ENCODE results near the gene RPTOR. TPM values are rescaled to one million over a fixed set of nuclear protein-coding genes. Genes with fewer than 3 reads are reported as not detected.

The RPTOR gene
- total RNA-seq, 4 donors from 2014 or later: 34.1 to 65.8 (median 43.6) TPM

- Histone ChIP-seq H3K4me1 (peaks cover 0 to 9% (median 7%) of the 10 kb centered on the region in 4 donors), H3K36me3 (no peaks in the 10 kb centered on the region), H3K27ac (replicated peaks in 1 of 4) (no peak overlapping the region), H3K27me3 (no peaks in the 10 kb centered on the region), H3K4me3 (no peak overlapping the region), H3K9me3 (no peaks in the 10 kb centered on the region)
- DNase-seq (ENCODE audit: extremely low spot score): no peak
- TF ChIP-seq EP300 (IDR thresholded peaks at IDR 0.05) (no peak), POLR2AphosphoS5 (IDR thresholded peaks at IDR 0.05) (no peak), CTCF (IDR thresholded peaks at IDR 0.05) (no peak), POLR2A (IDR thresholded peaks at IDR 0.05; ENCODE audit: low read depth) (no peak)
- intact Hi-C loops (cut with DNase I): no loop called here
- 91% methylated on average over 6 of the region's 9 CpGs for WGBS
These were observed 131.9 kb downstream of the RPTOR start for GRCh38 chr17:80676564-80676963.

DNA sequence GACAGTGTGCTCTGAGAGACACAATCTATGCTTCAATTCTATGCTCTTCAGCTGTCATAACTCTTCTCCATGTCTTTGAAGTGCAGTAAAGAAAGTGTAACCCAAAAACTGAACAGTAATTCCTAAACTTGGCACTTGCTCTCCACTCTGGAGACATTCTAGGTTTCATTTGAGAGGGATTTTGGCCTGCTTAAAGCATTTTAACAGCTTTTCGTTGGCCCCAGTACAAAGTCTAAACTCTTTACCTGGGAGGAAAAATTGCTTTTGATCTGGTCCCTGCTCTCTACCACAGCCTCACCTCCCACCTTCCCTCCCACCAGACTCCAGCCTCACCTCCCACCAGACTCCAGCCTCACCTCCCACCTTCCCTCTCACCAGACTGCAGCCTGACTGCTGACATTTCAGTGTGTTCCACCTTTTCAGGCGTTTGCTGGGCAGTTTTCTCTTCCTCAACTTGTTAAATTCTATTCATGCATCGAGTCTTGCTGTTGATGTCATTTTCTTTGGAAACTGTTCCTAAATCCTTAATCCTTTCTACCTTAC is 132.6 kb downstream of the RPTOR start:
- Histone ChIP-seq H3K4me3 (no peak overlapping the region), H3K4me1 (peaks cover 0 to 9% (median 7%) of the 10 kb centered on the region in 4 donors), H3K27me3 (no peaks in the 10 kb centered on the region), H3K27ac (replicated peaks in 1 of 4) (no peak overlapping the region), H3K36me3 (no peaks in the 10 kb centered on the region), H3K9me3 (no peaks in the 10 kb centered on the region)
- DNase-seq (ENCODE audit: extremely low spot score): no peak
- 67% methylated on average over 3 of the region's 3 CpGs for WGBS
- no peak for TF ChIP-seq EP300 (IDR thresholded peaks at IDR 0.05)
- TF ChIP-seq POLR2A (IDR thresholded peaks at IDR 0.05; ENCODE audit: low read depth): no peak
- TF ChIP-seq POLR2AphosphoS5 (IDR thresholded peaks at IDR 0.05): no peak
- no peak for TF ChIP-seq CTCF (IDR thresholded peaks at IDR 0.05)
- intact Hi-C loops (cut with DNase I): no loop called here

DNA sequence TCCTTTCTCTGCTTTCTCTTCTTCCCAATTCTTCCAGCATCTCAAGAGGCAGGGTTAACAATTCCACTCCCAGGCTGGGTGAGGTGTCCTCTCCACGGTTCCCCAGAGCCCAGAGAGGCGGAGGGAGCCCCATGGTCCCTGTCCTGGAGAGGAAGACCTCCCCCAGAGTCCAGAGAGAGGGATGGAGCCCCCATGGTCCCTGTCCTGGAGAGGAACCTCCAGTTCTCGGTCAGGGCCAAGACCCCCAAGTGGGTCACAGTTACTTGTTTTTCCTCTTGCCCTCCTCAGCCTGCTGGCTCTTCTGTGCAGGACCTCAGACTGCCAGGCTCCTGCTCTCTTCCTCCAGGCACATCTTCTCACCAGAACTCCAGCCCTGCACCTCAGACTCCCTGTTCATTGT is 135.2 kb downstream of the RPTOR start:
- Histone ChIP-seq H3K27me3 (no peaks in the 10 kb centered on the region), H3K9me3 (no peaks in the 10 kb centered on the region), H3K36me3 (no peaks in the 10 kb centered on the region), H3K27ac (replicated peaks in 1 of 4) (no peak overlapping the region), H3K4me1 (peaks cover 0 to 6% (median 0%) of the 10 kb centered on the region in 4 donors), H3K4me3 (no peak overlapping the region)
- WGBS: 95% methylated on average over 3 of the region's 3 CpGs
- intact Hi-C loops (cut with DNase I): no loop called here
- no peak for DNase-seq (ENCODE audit: extremely low spot score)
- TF ChIP-seq POLR2AphosphoS5 (IDR thresholded peaks at IDR 0.05) (no peak), CTCF (IDR thresholded peaks at IDR 0.05) (no peak)

DNA sequence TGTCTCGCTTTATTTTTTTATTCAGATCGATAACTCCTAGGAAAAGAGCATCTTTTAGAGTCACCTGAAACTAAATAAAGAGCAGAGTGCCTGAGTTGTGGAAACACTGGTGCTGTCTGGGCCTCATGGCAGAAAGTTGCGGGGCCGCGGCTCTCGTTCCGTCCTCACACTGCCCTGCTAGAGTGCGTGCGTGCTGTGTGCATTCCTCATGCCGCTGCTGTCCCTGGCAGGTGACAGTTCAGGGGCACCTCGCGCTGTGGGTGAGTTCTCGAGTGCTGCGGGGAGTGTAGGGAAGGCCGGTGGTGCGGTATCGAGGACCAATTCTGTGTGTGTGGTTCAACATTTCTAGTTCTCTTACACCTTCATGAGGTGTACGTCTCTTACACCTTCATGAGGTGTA is 136.6 kb downstream of the RPTOR start:
- Histone ChIP-seq H3K4me1 (peaks cover 0 to 6% (median 0%) of the 10 kb centered on the region in 4 donors), H3K27me3 (no peaks in the 10 kb centered on the region), H3K9me3 (no peaks in the 10 kb centered on the region), H3K36me3 (peaks cover 0 to 4% (median 0%) of the 10 kb centered on the region in 4 donors), H3K4me3 (no peak overlapping the region), H3K27ac (replicated peaks in 1 of 4) (no peak overlapping the region)
- TF ChIP-seq POLR2A (IDR thresholded peaks at IDR 0.05; ENCODE audit: low read depth): no peak
- TF ChIP-seq EP300 (IDR thresholded peaks at IDR 0.05): no peak
- TF ChIP-seq POLR2AphosphoS5 (IDR thresholded peaks at IDR 0.05): no peak
- no peak for TF ChIP-seq CTCF (IDR thresholded peaks at IDR 0.05)
- 98% methylated on average over 18 of the region's 18 CpGs for WGBS
- intact Hi-C loops (cut with DNase I): no loop called here
- DNase-seq (ENCODE audit: extremely low spot score): no peak

DNA sequence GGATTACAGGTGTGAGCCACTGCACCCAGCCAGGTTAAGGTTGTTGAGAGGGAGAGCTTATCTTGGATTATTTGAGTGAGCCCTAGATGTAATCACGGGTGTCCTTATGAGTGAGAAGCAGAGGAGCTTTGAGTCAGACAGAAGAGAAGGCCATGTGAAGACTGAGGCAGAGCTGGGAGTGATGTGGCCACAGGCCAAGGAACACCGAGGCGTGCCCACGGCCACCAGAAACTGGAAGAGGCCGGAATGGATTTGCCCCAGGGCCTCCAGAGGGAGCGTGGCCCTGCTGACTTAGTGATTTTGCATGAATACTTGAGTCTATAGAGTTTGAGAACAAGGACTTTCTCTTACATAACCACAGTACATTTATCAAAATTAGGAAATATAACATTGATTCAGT is 137.7 kb downstream of the RPTOR start:
- intact Hi-C loops (cut with DNase I): no loop called here
- TF ChIP-seq POLR2A (IDR thresholded peaks at IDR 0.05; ENCODE audit: low read depth) (no peak), POLR2AphosphoS5 (IDR thresholded peaks at IDR 0.05) (no peak), EP300 (IDR thresholded peaks at IDR 0.05) (no peak), CTCF (IDR thresholded peaks at IDR 0.05) (no peak)

More for the DNA sequence above, 137.7 kb downstream of the RPTOR start:
- Histone ChIP-seq H3K27ac (replicated peaks in 1 of 4) (no peak overlapping the region), H3K27me3 (no peaks in the 10 kb centered on the region), H3K9me3 (no peaks in the 10 kb centered on the region), H3K4me1 (peaks cover 0 to 3% (median 0%) of the 10 kb centered on the region in 4 donors), H3K4me3 (no peak overlapping the region), H3K36me3 (peaks cover 0 to 4% (median 0%) of the 10 kb centered on the region in 4 donors)
- no peak for DNase-seq (ENCODE audit: extremely low spot score)
- WGBS: 94% methylated on average over 6 of the region's 6 CpGs

All from esophagus muscularis mucosa (tissue), 4 donors.